NCI-H748 (cell line): ENCODE results near the gene TPSB2.
"Not testable (repeated sequence)": the region's sequence is repeated elsewhere in the genome, so short reads cannot be mapped to it uniquely, and the experiment has no call there.

Experiments used
- DNase-seq: peaks from one replicate; lab custom pipeline; 2025; ENCODE audit not compliant: unreplicated experiment; lab: John Stamatoyannopoulos, UW

The TPSB2 gene

GRCh38 chr16:1206786-1207185 lies 23.2 kb downstream of the TPSB2 start:
- DNase-seq: no peak

DNA sequence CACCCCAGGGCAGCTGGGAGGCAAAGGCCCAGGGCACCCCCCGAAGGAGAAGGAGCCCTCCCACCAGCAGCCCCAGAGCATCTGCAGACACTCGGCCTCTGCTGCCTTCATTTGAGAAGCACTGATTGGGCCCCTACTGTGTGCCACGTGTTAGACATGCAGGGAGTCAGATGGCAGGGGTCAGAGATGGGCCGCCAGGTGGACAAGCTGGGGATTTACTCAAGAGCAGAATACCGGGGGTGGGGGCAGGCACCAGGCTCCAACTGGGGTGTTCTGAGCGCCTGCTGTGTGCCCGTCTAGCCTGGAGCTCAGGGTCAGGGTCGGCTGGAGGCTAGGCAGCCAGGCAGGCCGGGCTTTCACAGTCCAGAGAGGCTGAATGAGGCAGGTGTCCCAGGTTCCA lies 23.7 kb downstream of the TPSB2 start:
- no peak for DNase-seq

DNA sequence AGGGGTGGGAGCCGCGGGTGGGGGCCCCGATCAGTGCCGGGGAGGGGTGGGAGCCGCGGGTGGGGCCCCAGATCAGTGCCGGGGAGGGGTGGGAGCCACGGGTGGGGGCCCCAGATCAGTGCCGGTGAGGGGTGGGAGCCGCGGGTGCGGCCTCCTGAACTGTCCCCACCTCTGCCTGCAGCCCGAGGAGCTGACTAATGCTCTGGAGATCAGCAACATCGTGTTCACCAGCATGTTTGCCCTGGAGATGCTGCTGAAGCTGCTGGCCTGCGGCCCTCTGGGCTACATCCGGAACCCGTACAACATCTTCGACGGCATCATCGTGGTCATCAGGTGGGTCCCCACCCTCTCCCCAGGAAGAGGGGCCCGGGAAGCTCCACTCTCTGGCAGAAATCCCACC lies 25.1 kb downstream of the TPSB2 start:
- DNase-seq: no peak

DNA sequence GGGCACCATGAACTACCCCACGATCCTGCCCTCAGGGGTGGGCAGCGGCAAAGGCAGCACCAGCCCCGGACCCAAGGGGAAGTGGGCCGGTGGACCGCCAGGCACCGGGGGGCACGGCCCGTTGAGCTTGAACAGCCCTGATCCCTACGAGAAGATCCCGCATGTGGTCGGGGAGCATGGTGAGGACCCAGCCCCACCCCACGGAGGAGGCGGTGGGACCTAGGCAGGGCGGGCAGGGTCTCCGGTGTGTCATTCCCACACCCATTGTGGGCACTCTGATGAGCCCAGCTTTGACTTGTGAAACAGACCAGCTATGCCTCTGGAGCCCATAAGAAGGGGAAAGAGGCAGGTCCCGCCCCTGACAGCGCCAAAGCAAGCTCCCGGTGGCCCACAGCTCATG lies 27.7 kb downstream of the TPSB2 start:
- DNase-seq: no peak

GRCh38 chr16:1201444-1201843 lies 28.5 kb downstream of the TPSB2 start:
- no peak for DNase-seq

- DNase-seq: no peak
Observed at GRCh38 chr16:1200014-1200627, 29.9 kb downstream of the TPSB2 start.

GRCh38 chr16:1199347-1200013 lies 30.5 kb downstream of the TPSB2 start:
- DNase-seq: no peak

- not testable (repeated sequence) for DNase-seq
Observed at GRCh38 chr16:1198671-1199346, 31.2 kb downstream of the TPSB2 start.

GRCh38 chr16:1198194-1198593 lies 31.8 kb downstream of the TPSB2 start:
- no peak for DNase-seq

GRCh38 chr16:1197237-1197866 lies 32.6 kb downstream of the TPSB2 start:
- DNase-seq: peak; percentile 87

DNA sequence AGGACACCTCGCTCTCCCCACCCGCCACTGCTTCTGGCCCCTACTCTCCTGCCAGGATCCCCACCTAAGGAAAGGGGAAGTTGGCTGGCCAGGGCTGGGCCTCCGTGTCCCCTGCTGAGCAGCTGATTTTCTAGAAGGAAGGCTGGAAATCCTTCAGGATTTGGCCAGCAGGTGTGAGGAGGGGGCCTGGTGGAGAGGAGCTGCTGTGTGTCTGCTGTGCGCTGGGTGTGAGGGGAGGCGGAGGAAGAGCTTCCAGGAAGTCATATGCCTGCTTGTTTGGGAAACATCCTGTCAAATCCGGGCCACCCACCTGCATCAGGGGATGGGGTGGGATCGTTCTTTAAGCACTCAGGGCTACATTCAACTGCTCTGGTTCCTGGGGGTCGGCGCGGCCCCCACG lies 33.5 kb downstream of the TPSB2 start:
- DNase-seq: no peak

GRCh38 chr16:1195393-1195666 lies 34.7 kb downstream of the TPSB2 start:
- no peak for DNase-seq

GRCh38 chr16:1194665-1195392 lies 35.2 kb downstream of the TPSB2 start:
- no peak for DNase-seq

GRCh38 chr16:1193825-1194581 lies 36.0 kb downstream of the TPSB2 start:
- DNase-seq: no peak

GRCh38 chr16:1193143-1193824 lies 36.7 kb downstream of the TPSB2 start:
- DNase-seq: peak; percentile 32

- no peak for DNase-seq
Observed at GRCh38 chr16:1192384-1193073, 37.5 kb downstream of the TPSB2 start.

- DNase-seq: not testable (repeated sequence)
Observed at GRCh38 chr16:1190789-1191188, 39.2 kb downstream of the TPSB2 start.

- no peak for DNase-seq
Observed at GRCh38 chr16:1189455-1189854, 40.5 kb downstream of the TPSB2 start.

GRCh38 chr16:1188432-1189189 lies 41.4 kb downstream of the TPSB2 start:
- DNase-seq: no peak
